ENCODE results near the gene PKD2.
"Not testable (repeated sequence)": the region's sequence is repeated elsewhere in the genome, so short reads cannot be mapped to it uniquely, and the experiment has no call there.

PKD2 gene

GRCh38 chr4:87986508-87986907 lies 20.9 kb upstream of the PKD2 start:
- no peak overlapping the region for H3K4me3 ChIP-seq (ENCODE audit: low read depth, low read length)
- no peak for TF ChIP-seq CTCF (IDR thresholded peaks at IDR 0.05; ENCODE audit: low read depth, low read length)

DNA sequence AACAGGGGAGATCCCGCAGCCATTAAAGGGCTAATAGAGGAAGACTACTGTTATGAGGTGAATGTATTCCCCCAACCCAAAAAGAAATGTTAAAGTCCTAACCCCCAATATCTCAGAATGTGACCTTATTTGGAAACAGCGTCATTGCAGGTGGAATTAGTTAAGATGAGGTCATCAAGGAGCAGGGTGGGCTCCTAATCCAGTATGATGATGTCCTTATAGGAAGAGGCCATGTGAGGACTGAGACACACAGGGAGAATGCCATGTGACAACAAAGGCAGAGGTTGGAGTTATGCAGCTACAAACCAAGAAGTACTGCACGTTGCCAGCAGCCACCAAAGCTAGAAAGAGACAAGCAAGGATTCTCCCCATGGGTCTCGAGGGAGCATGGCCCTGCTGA lies 17.7 kb upstream of the PKD2 start:
- no peak for TF ChIP-seq CTCF (IDR thresholded peaks at IDR 0.05; ENCODE audit: low read depth, low read length)
- no peak overlapping the region for H3K4me3 ChIP-seq (ENCODE audit: low read depth, low read length)

GRCh38 chr4:87995435-87995834 lies 12.0 kb upstream of the PKD2 start:
- H3K4me3 ChIP-seq (ENCODE audit: low read depth, low read length), result no peak overlapping the region
- no peak for TF ChIP-seq CTCF (IDR thresholded peaks at IDR 0.05; ENCODE audit: low read depth, low read length)

GRCh38 chr4:87999191-87999691 lies 8.2 kb upstream of the PKD2 start:
- not testable (repeated sequence) for H3K4me3 ChIP-seq (ENCODE audit: low read depth, low read length)

GRCh38 chr4:88001871-88002270 lies 5.6 kb upstream of the PKD2 start:
- TF ChIP-seq CTCF (IDR thresholded peaks at IDR 0.05; ENCODE audit: low read depth, low read length), result no peak
- H3K4me3 ChIP-seq (ENCODE audit: low read depth, low read length), result no peak overlapping the region

- no peak for TF ChIP-seq CTCF (IDR thresholded peaks at IDR 0.05; ENCODE audit: low read depth, low read length)
- no peak overlapping the region for H3K4me3 ChIP-seq (ENCODE audit: low read depth, low read length)
Observed at GRCh38 chr4:88002786-88003185, 4.6 kb upstream of the PKD2 start.

DNA sequence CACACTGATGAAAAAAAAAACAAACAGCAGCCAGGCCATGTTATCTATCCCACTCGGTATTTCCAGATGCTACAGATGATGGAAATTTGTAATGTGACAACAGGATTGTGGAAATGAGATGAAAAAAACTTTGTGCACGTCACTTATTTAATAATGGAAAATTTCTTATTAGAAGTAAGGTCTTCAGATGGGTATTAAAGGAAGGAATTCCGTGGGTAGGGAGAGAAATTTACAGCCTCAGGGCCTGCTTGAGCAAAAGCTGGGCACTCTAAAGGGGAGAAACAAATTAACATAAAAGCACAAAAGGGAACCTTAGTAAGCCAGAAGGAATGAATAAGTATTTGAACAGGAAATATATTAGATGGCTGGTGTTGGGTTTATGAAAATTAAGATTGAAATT lies 4.2 kb upstream of the PKD2 start:
- no peak for TF ChIP-seq CTCF (IDR thresholded peaks at IDR 0.05; ENCODE audit: low read depth, low read length)
- H3K4me3 ChIP-seq (ENCODE audit: low read depth, low read length), result no peak overlapping the region

DNA sequence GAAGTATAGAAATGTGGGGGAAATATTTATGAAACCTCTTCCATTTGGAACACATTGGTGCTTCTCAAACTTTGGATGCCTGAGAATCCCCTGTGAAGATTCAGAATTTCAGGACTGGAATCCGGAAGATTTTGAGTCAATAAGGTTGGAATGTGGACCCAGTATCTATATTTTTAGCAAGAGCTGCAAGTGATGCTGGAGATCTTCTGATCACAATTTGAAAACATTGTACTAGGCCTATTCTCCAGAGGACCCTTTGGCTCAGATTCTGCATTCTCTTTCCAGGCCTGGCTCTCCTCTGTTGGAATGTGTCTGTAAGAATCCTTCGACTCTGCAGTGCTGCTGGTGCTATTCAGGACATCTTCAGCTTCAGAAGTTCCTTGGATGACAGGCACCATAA lies 2.4 kb upstream of the PKD2 start:
- no peak for TF ChIP-seq CTCF (IDR thresholded peaks at IDR 0.05; ENCODE audit: low read depth, low read length)

More for the DNA sequence above, 2.4 kb upstream of the PKD2 start:
- H3K4me3 ChIP-seq (ENCODE audit: low read depth, low read length), result no peak overlapping the region
